ENCODE results near the gene PHTF2. TPM values are rescaled to one million over a fixed set of nuclear protein-coding genes. Genes with fewer than 3 reads are reported as not detected.

PHTF2 gene
- total and polyA plus RNA-seq, 3 donors from 2014 or later = 13.9 to 35.3 (median 26.6) TPM

- DNase-seq = no peak
- intact Hi-C loops (cut with DNase I; ENCODE audit: low total_unique reads) = no loop called here
- no peaks in the 10 kb centered on the region for H3K9me3 ChIP-seq
- no peaks in the 10 kb centered on the region for H3K27me3 ChIP-seq
- H3K4me3 ChIP-seq = no peak overlapping the region
- no peak overlapping the region for H3K27ac ChIP-seq
- H3K36me3 ChIP-seq (ENCODE audit: low read depth, missing control alignments) = no peaks in the 10 kb centered on the region
- no peaks in the 10 kb centered on the region for H3K4me1 ChIP-seq
- no peak for TF ChIP-seq POLR2A (IDR thresholded peaks at IDR 0.05)
- TF ChIP-seq, protein P1, sequence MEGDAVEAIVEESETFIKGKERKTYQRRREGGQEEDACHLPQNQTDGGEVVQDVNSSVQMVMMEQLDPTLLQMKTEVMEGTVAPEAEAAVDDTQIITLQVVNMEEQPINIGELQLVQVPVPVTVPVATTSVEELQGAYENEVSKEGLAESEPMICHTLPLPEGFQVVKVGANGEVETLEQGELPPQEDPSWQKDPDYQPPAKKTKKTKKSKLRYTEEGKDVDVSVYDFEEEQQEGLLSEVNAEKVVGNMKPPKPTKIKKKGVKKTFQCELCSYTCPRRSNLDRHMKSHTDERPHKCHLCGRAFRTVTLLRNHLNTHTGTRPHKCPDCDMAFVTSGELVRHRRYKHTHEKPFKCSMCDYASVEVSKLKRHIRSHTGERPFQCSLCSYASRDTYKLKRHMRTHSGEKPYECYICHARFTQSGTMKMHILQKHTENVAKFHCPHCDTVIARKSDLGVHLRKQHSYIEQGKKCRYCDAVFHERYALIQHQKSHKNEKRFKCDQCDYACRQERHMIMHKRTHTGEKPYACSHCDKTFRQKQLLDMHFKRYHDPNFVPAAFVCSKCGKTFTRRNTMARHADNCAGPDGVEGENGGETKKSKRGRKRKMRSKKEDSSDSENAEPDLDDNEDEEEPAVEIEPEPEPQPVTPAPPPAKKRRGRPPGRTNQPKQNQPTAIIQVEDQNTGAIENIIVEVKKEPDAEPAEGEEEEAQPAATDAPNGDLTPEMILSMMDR (IDR thresholded peaks at IDR 0.05) = no peak
- WGBS, 2 donors = 68 to 84% methylated on average over 5 of the region's 5 CpGs
Observed at GRCh38 chr7:77979219-77979618, 180.6 kb downstream of the PHTF2 start.

- Histone ChIP-seq H3K4me1 (no peaks in the 10 kb centered on the region), H3K27me3 (no peaks in the 10 kb centered on the region), H3K4me3 (no peak overlapping the region), H3K36me3 (ENCODE audit: low read depth, missing control alignments) (no peaks in the 10 kb centered on the region), H3K9me3 (no peaks in the 10 kb centered on the region), H3K27ac (no peak overlapping the region)
- 70 to 88% methylated on average over 3 of the region's 3 CpGs for WGBS, 2 donors
- TF ChIP-seq POLR2A (IDR thresholded peaks at IDR 0.05) = no peak
- TF ChIP-seq, protein P1 (IDR thresholded peaks at IDR 0.05) = no peak
- DNase-seq = no peak
- intact Hi-C loops (cut with DNase I; ENCODE audit: low total_unique reads) = no loop called here
Observed at GRCh38 chr7:77980087-77980713, 181.6 kb downstream of the PHTF2 start.

DNA sequence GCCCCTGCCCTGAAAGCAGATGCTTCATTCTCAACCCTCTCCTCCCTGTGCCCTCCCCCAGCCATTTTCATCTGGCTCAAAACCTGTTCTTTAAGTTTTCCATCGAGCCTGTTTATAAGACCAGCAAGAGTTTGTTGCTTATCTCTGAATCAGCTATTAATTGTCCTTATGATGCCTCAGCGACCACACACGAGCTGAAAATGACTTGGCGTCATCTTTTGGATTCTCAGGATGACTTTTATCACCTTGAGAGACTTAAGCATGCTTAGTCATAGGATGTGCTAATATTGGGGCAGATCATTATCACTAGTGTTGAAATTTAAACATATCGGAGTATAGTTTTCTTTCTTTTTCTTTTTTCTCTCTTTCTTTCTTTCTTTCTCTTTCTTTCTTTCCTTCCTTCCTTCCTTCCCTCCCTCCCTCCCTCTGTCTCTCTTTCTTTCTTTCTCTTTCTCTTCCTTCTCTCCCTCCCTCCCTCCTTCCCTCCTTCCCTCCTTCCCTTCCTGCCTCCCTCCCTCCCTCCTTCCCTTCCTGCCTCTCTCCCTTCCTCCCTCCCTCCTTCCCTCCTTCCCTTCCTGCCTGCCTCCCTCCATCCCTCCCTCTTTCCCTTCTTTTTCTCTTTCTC lies 184.5 kb downstream of the PHTF2 start:
- 82 to 85% methylated on average over 5 of the region's 5 CpGs for WGBS, 2 donors
- no peak for TF ChIP-seq POLR2A (IDR thresholded peaks at IDR 0.05)
- TF ChIP-seq, protein P1 (IDR thresholded peaks at IDR 0.05) = no peak
- H3K4me1 ChIP-seq = no peaks in the 10 kb centered on the region
- no peaks in the 10 kb centered on the region for H3K9me3 ChIP-seq
- H3K27ac ChIP-seq = no peak overlapping the region
- no peak for DNase-seq
- no peaks in the 10 kb centered on the region for H3K27me3 ChIP-seq
- no peak overlapping the region for H3K4me3 ChIP-seq
- H3K36me3 ChIP-seq (ENCODE audit: low read depth, missing control alignments) = no peaks in the 10 kb centered on the region
- intact Hi-C loops (cut with DNase I; ENCODE audit: low total_unique reads) = no loop called here

- Histone ChIP-seq H3K4me3 (no peak overlapping the region), H3K27ac (no peak overlapping the region), H3K27me3 (no peaks in the 10 kb centered on the region), H3K4me1 (no peaks in the 10 kb centered on the region), H3K36me3 (ENCODE audit: low read depth, missing control alignments) (no peaks in the 10 kb centered on the region), H3K9me3 (no peaks in the 10 kb centered on the region)
- TF ChIP-seq, protein P1 (IDR thresholded peaks at IDR 0.05) = no peak
- no peak for TF ChIP-seq POLR2A (IDR thresholded peaks at IDR 0.05)
- WGBS, 2 donors = 88 to 89% methylated on average over 4 of the region's 4 CpGs
- DNase-seq = no peak
- intact Hi-C loops (cut with DNase I; ENCODE audit: low total_unique reads) = no loop called here
Observed at GRCh38 chr7:77983973-77984372, 185.4 kb downstream of the PHTF2 start.

All from testis (tissue), 3 donors.